GM20000 (cell line): ENCODE measurements around the gene TMEM59.

Experiments used
- DNase-seq: peaks from one replicate; pipeline ENCODE4 v3.0.0; 2012; ENCODE audit warnings: low spot score
- TF ChIP-seq, protein P1 (sequence below): IDR thresholded peaks from 2 replicates; pipeline ENCODE4 v1.5.1; 2012; ENCODE audit warnings: mild to moderate bottlenecking, control low read depth; ENCODE audit errors: extremely low read depth, missing control alignments

TMEM59 gene

DNA sequence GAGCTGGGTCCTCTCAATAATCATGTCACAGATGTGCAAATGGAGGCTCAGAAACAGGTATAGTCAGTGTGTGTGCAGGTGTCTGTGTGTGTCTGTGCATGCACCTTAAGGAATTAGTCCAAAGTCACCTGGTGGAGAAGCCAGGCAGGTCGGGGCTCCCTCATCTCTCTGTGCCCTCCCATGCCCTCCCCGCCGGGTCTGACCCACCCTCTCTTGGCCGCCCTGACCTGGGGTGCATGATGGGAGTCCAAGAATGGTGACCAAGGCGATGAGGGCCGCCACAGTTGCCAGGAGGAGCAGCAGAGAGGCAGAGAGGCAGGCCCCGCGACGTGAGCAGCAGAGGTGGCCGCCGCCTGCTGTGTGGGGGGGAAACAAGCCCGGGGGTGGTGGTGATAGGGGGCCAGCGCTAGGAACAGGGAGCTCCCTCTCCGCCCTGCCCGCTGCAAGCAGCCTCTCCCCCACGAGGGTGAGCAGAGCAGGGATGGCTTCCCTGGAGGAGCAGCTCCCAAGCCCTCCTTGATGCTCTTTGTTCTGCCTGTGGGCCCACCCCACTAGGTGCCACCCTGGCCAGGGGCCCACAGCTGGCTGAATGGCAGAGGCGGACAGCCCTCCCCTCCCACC, 38.9 kb downstream of the TMEM59 start:
- DNase-seq = no peak
- TF ChIP-seq, protein P1, sequence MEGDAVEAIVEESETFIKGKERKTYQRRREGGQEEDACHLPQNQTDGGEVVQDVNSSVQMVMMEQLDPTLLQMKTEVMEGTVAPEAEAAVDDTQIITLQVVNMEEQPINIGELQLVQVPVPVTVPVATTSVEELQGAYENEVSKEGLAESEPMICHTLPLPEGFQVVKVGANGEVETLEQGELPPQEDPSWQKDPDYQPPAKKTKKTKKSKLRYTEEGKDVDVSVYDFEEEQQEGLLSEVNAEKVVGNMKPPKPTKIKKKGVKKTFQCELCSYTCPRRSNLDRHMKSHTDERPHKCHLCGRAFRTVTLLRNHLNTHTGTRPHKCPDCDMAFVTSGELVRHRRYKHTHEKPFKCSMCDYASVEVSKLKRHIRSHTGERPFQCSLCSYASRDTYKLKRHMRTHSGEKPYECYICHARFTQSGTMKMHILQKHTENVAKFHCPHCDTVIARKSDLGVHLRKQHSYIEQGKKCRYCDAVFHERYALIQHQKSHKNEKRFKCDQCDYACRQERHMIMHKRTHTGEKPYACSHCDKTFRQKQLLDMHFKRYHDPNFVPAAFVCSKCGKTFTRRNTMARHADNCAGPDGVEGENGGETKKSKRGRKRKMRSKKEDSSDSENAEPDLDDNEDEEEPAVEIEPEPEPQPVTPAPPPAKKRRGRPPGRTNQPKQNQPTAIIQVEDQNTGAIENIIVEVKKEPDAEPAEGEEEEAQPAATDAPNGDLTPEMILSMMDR = no peak

DNA sequence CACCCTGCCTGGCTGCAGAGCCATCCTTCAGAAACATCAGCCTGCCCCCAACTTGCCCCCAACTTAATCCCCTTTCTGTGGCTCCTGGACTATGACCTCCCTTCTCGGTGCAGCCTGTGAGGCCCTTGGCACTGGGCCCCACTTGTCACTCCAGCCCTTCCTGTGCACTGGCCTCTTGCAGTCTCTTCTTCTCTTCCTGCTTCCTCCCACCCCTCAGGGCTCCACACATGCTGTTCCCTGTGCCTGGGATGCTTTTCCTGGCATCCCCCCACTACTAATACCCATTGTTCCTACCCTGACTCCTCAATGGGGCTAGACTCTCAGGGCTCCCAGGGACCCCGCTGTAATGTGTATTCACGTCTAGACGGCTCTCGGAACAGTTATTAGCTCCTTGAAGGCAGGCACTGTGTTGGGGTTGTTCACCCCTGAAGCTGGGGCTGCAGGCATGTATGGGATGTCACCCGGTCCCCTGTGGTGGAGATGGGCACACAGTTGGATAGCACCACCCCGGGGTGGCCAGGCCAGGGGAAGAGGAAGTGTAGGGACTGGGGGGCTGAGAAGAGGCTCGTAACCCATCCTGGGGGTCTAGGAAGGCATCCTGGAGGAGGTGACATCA, 39.5 kb downstream of the TMEM59 start:
- TF ChIP-seq, protein P1 = no peak
- DNase-seq = no peak

DNA sequence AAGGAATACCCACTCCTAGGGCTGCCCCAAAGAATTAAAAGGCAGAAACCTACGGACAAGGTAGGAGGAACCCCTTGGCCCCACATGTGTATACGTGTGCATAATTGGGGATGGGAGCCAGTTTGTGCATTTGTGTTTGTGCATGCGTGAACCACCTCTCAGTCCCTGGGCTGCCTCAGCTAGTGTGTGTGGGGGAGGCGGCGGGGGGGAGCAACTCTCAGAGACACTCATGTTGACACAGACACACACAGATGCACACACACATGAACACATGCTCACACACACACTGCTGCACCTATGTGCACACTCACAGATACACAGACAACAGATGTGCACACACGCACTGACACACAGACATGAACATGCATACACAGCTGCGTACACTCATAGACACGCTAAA, 40.1 kb downstream of the TMEM59 start:
- no peak for DNase-seq
- TF ChIP-seq, protein P1 = no peak

DNA sequence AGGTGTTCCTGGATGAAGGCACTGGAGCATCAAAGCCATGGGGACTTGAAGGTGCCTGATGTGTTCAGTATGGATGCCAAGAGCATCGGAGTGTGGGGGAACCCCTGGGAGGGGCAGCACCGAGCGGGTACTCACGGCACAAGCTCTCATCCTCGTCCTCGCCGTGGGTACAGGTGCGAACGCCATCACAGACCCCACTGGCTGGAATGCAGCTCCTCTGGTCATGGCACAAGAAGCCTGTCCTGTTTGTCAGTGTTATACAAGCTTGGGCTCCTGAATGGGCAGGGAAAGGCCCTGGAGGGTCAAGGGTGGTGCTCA, 41.0 kb downstream of the TMEM59 start:
- TF ChIP-seq, protein P1 = no peak
- DNase-seq = no peak

DNA sequence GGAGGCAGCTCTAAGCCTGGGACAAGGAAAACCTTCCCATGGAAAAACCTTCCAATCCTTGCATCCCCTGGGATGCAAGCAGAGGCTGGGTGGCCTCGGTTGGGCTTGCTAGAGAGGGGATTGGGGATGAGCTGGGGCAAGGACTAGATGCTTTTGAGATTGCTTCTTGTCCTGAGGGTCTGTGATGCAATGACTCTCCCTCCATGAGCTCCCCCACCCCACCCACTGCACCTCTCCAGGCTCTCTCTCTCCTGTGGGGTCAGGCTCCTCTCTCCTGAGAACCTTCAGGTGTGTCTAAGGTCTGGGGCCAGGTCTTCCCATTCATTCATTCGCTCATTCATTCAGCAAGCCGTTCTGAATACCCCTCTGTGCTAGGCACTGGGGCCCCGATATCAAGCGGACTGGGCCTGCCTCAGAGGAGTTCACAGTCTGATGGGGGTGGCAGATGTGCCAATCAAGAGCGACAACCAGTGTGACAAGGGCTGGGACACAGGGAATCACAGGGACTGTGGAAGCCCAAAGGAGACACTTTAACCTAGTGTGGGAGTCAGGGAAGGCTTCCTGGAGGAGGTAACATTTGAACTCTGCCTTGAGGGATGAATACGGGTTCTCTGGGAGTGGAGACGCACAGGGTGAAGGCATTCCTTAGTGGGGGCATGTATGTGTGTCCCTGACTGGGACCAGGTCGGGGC, 41.5 kb downstream of the TMEM59 start:
- no peak for DNase-seq
- TF ChIP-seq, protein P1 = no peak

DNA sequence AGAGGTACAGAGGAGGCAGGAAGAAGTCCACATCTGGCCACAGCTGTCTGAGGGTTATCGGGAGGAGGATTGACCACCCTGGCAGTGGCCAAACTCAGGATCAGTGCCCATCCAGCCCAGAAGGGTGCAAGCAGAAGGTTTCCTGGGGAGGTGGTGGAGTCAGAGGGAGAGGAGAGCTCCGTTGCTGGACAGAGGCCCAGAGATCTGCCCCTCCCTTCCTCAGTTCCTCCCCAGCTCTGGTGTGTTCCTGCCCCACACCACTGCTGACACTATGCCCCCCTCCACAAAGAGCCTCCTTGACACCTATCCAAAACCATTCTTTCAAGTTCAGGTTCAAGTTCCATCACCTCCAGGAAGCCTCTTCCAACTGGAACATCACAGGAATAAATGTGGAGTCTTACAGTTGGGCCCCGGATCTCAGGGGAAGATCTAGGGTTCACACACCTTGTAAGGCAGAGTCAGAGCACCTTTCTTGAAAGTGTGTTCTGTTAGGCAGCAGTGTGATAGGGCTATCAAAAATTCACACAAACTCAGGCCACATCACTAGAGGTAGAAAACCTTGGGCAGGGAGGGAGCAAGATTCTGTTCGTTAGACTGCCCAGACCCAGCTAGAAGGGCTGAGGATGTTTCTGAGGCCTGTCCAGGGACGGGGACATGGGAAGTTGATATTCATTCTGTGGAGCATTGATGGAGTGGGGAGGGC, 42.4 kb downstream of the TMEM59 start:
- TF ChIP-seq, protein P1 = no peak
- no peak for DNase-seq

DNA sequence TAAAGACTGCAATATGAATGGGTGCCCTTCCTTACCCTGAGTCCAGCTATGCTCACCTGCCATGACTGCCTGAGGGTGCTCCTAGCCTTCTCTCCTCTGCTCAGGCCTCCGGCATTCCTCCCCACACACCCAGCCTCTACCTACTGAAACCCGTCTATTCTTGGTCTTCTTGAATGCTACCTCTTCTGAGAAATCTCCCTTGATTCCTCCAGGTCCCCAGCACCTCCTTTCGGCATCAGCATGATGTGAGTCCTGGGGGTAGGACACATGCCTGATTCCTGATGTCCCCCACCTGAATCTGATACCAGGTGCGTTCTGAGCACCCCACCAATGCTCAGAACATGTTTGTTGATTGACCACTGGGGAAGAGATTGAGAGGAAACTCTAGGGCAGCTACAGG, 43.6 kb downstream of the TMEM59 start:
- DNase-seq = peak; percentile 21
- TF ChIP-seq, protein P1 = no peak
